ENCODE results near the gene MRPL48.

MRPL48 gene

GRCh38 chr11:73883856-73884255 is 96.2 kb downstream of the MRPL48 start:
- in situ Hi-C loops (cut with HindIII; ENCODE audit: low sequenced_read_pairs) = no loop called here

- in situ Hi-C loops (cut with HindIII; ENCODE audit: low sequenced_read_pairs) = no loop called here
These were observed 100.6 kb downstream of the MRPL48 start for GRCh38 chr11:73888244-73888643.

GRCh38 chr11:73889019-73889418 is 101.3 kb downstream of the MRPL48 start:
- in situ Hi-C loops (cut with HindIII; ENCODE audit: low sequenced_read_pairs) = no loop called here

GRCh38 chr11:73889536-73889935 is 101.9 kb downstream of the MRPL48 start:
- in situ Hi-C loops (cut with HindIII; ENCODE audit: low sequenced_read_pairs) = no loop called here

- in situ Hi-C loops (cut with HindIII; ENCODE audit: low sequenced_read_pairs) = no loop called here
These were observed 105.4 kb downstream of the MRPL48 start for GRCh38 chr11:73893041-73893440.

GRCh38 chr11:73894725-73895335 is 107.2 kb downstream of the MRPL48 start:
- in situ Hi-C loops (cut with HindIII; ENCODE audit: low sequenced_read_pairs) = no loop called here

GRCh38 chr11:73902303-73902702 is 114.6 kb downstream of the MRPL48 start:
- in situ Hi-C loops (cut with HindIII; ENCODE audit: low sequenced_read_pairs) = no loop called here

- in situ Hi-C loops (cut with HindIII; ENCODE audit: low sequenced_read_pairs) = no loop called here
These were observed 119.5 kb downstream of the MRPL48 start for GRCh38 chr11:73907191-73907590.

- in situ Hi-C loops (cut with HindIII; ENCODE audit: low sequenced_read_pairs) = no loop called here
These were observed 124.4 kb downstream of the MRPL48 start for GRCh38 chr11:73912026-73912425.

- in situ Hi-C loops (cut with HindIII; ENCODE audit: low sequenced_read_pairs) = no loop called here
These were observed 125.8 kb downstream of the MRPL48 start for GRCh38 chr11:73913472-73913871.

GRCh38 chr11:73914284-73914683 is 126.6 kb downstream of the MRPL48 start:
- in situ Hi-C loops (cut with HindIII; ENCODE audit: low sequenced_read_pairs) = no loop called here

Measured in DLD1 (cell line).